ENCODE measurements around the gene LDLRAD4.

LDLRAD4 gene

GRCh38 chr18:13610555-13611141 lies 392.1 kb downstream of the LDLRAD4 start:
- peak overlapping the region; percentile 57 for H3K9ac ChIP-seq (ENCODE audit: low read depth, low read length)
- H3K36me3 ChIP-seq (ENCODE audit: insufficient read depth, low read length): no peaks in the 10 kb centered on the region
- H3K27me3 ChIP-seq (ENCODE audit: control insufficient read depth, insufficient read depth, low read length): peaks cover 45% of the 10 kb centered on the region
- H3K4me3 ChIP-seq (ENCODE audit: low read length): peak overlapping the region; percentile 62
- no peaks in the 10 kb centered on the region for H3K9me3 ChIP-seq (replicated peaks; ENCODE audit: low read length)
- peaks cover 12% of the 10 kb centered on the region for H3K4me1 ChIP-seq (ENCODE audit: control insufficient read depth, insufficient read depth, low read length)
- peak overlapping the region; percentile 80 for H3K4me2 ChIP-seq (ENCODE audit: low read length)

GRCh38 chr18:13611142-13611600 lies 392.6 kb downstream of the LDLRAD4 start:
- Histone ChIP-seq H3K4me2 (ENCODE audit: low read length) (peak overlapping the region; percentile 80), H3K9me3 (replicated peaks; ENCODE audit: low read length) (no peaks in the 10 kb centered on the region), H3K27me3 (ENCODE audit: control insufficient read depth, insufficient read depth, low read length) (peaks cover 45% of the 10 kb centered on the region), H3K9ac (ENCODE audit: low read depth, low read length) (peak overlapping the region; percentile 57), H3K4me3 (ENCODE audit: low read length) (peak overlapping the region; percentile 62), H3K36me3 (ENCODE audit: insufficient read depth, low read length) (no peaks in the 10 kb centered on the region), H3K4me1 (ENCODE audit: control insufficient read depth, insufficient read depth, low read length) (peaks cover 12% of the 10 kb centered on the region)

GRCh38 chr18:13611601-13612195 lies 393.1 kb downstream of the LDLRAD4 start:
- no peaks in the 10 kb centered on the region for H3K9me3 ChIP-seq (replicated peaks; ENCODE audit: low read length)
- peak overlapping the region; percentile 57 for H3K9ac ChIP-seq (ENCODE audit: low read depth, low read length)
- peak overlapping the region; percentile 62 for H3K4me3 ChIP-seq (ENCODE audit: low read length)
- H3K4me2 ChIP-seq (ENCODE audit: low read length): peak overlapping the region; percentile 80
- H3K4me1 ChIP-seq (ENCODE audit: control insufficient read depth, insufficient read depth, low read length): peaks cover 12% of the 10 kb centered on the region
- H3K36me3 ChIP-seq (ENCODE audit: insufficient read depth, low read length): no peaks in the 10 kb centered on the region
- H3K27me3 ChIP-seq (ENCODE audit: control insufficient read depth, insufficient read depth, low read length): peaks cover 45% of the 10 kb centered on the region

GRCh38 chr18:13612196-13612997 lies 393.8 kb downstream of the LDLRAD4 start:
- Histone ChIP-seq H3K36me3 (ENCODE audit: insufficient read depth, low read length) (no peaks in the 10 kb centered on the region), H3K4me1 (ENCODE audit: control insufficient read depth, insufficient read depth, low read length) (peaks cover 12% of the 10 kb centered on the region), H3K4me3 (ENCODE audit: low read length) (no peak overlapping the region), H3K9me3 (replicated peaks; ENCODE audit: low read length) (no peaks in the 10 kb centered on the region), H3K27me3 (ENCODE audit: control insufficient read depth, insufficient read depth, low read length) (peaks cover 42% of the 10 kb centered on the region), H3K4me2 (ENCODE audit: low read length) (peak overlapping the region; percentile 80), H3K9ac (ENCODE audit: low read depth, low read length) (no peak overlapping the region)

- Histone ChIP-seq H3K27me3 (ENCODE audit: control insufficient read depth, insufficient read depth, low read length) (peaks cover 44% of the 10 kb centered on the region), H3K4me2 (ENCODE audit: low read length) (no peak overlapping the region), H3K4me1 (ENCODE audit: control insufficient read depth, insufficient read depth, low read length) (peaks cover 12% of the 10 kb centered on the region), H3K4me3 (ENCODE audit: low read length) (no peak overlapping the region), H3K9me3 (replicated peaks; ENCODE audit: low read length) (no peaks in the 10 kb centered on the region), H3K9ac (ENCODE audit: low read depth, low read length) (no peak overlapping the region), H3K36me3 (ENCODE audit: insufficient read depth, low read length) (no peaks in the 10 kb centered on the region)
These were observed 394.5 kb downstream of the LDLRAD4 start for GRCh38 chr18:13613099-13613498.

GRCh38 chr18:13613591-13614501 lies 395.3 kb downstream of the LDLRAD4 start:
- H3K9me3 ChIP-seq (replicated peaks; ENCODE audit: low read length): no peaks in the 10 kb centered on the region
- peaks cover 39% of the 10 kb centered on the region for H3K27me3 ChIP-seq (ENCODE audit: control insufficient read depth, insufficient read depth, low read length)
- peaks cover 12% of the 10 kb centered on the region for H3K4me1 ChIP-seq (ENCODE audit: control insufficient read depth, insufficient read depth, low read length)
- H3K36me3 ChIP-seq (ENCODE audit: insufficient read depth, low read length): no peaks in the 10 kb centered on the region
- H3K9ac ChIP-seq (ENCODE audit: low read depth, low read length): no peak overlapping the region
- H3K4me2 ChIP-seq (ENCODE audit: low read length): no peak overlapping the region
- no peak overlapping the region for H3K4me3 ChIP-seq (ENCODE audit: low read length)

- peaks cover 12% of the 10 kb centered on the region for H3K4me1 ChIP-seq (ENCODE audit: control insufficient read depth, insufficient read depth, low read length)
These were observed 396.2 kb downstream of the LDLRAD4 start for GRCh38 chr18:13614641-13615288.

GRCh38 chr18:13615432-13615861 lies 396.9 kb downstream of the LDLRAD4 start:
- Histone ChIP-seq H3K9me3 (replicated peaks; ENCODE audit: low read length) (no peaks in the 10 kb centered on the region), H3K36me3 (ENCODE audit: insufficient read depth, low read length) (no peaks in the 10 kb centered on the region), H3K4me2 (ENCODE audit: low read length) (no peak overlapping the region), H3K4me1 (ENCODE audit: control insufficient read depth, insufficient read depth, low read length) (peaks cover 12% of the 10 kb centered on the region), H3K4me3 (ENCODE audit: low read length) (no peak overlapping the region), H3K27me3 (ENCODE audit: control insufficient read depth, insufficient read depth, low read length) (peaks cover 39% of the 10 kb centered on the region), H3K9ac (ENCODE audit: low read depth, low read length) (no peak overlapping the region)

More at GRCh38 chr18:13614641-13615288, 396.2 kb downstream of the LDLRAD4 start:
- Histone ChIP-seq H3K36me3 (ENCODE audit: insufficient read depth, low read length) (no peaks in the 10 kb centered on the region), H3K27me3 (ENCODE audit: control insufficient read depth, insufficient read depth, low read length) (peaks cover 39% of the 10 kb centered on the region), H3K9me3 (replicated peaks; ENCODE audit: low read length) (no peaks in the 10 kb centered on the region), H3K4me2 (ENCODE audit: low read length) (no peak overlapping the region), H3K4me3 (ENCODE audit: low read length) (no peak overlapping the region), H3K9ac (ENCODE audit: low read depth, low read length) (no peak overlapping the region)

GRCh38 chr18:13616041-13616440 lies 397.5 kb downstream of the LDLRAD4 start:
- peaks cover 9% of the 10 kb centered on the region for H3K4me1 ChIP-seq (ENCODE audit: control insufficient read depth, insufficient read depth, low read length)
- no peak overlapping the region for H3K4me2 ChIP-seq (ENCODE audit: low read length)
- no peak overlapping the region for H3K4me3 ChIP-seq (ENCODE audit: low read length)
- H3K27me3 ChIP-seq (ENCODE audit: control insufficient read depth, insufficient read depth, low read length): peaks cover 38% of the 10 kb centered on the region
- H3K36me3 ChIP-seq (ENCODE audit: insufficient read depth, low read length): no peaks in the 10 kb centered on the region
- H3K9ac ChIP-seq (ENCODE audit: low read depth, low read length): no peak overlapping the region
- no peaks in the 10 kb centered on the region for H3K9me3 ChIP-seq (replicated peaks; ENCODE audit: low read length)

GRCh38 chr18:13616525-13617035 lies 398.0 kb downstream of the LDLRAD4 start:
- H3K9me3 ChIP-seq (replicated peaks; ENCODE audit: low read length): no peaks in the 10 kb centered on the region
- no peaks in the 10 kb centered on the region for H3K36me3 ChIP-seq (ENCODE audit: insufficient read depth, low read length)
- peaks cover 32% of the 10 kb centered on the region for H3K27me3 ChIP-seq (ENCODE audit: control insufficient read depth, insufficient read depth, low read length)
- H3K4me2 ChIP-seq (ENCODE audit: low read length): no peak overlapping the region
- no peak overlapping the region for H3K9ac ChIP-seq (ENCODE audit: low read depth, low read length)
- H3K4me1 ChIP-seq (ENCODE audit: control insufficient read depth, insufficient read depth, low read length): peaks cover 4% of the 10 kb centered on the region
- no peak overlapping the region for H3K4me3 ChIP-seq (ENCODE audit: low read length)

All from skeletal muscle satellite cell (primary cell).